Retinal pigment epithelial cell (primary cell): ENCODE measurements around the gene HNF1B.
A peak's percentile ranks its signal among the peaks of the same experiment; 100 is the strongest.

Experiments used
- DNase-seq: peaks from one replicate; pipeline ENCODE4 v3.0.0-alpha.2; 2010; ENCODE audit warnings: low read depth
- H3K4me3 ChIP-seq: 2 replicates; pipeline ENCODE4 v1.5.1; 2011; ENCODE audit warnings: mild to moderate bottlenecking, low read length, control low read depth, moderate library complexity
- TF ChIP-seq, protein P1 (sequence below): conservative IDR thresholded peaks from 2 replicates; pipeline ENCODE4 v1.5.1; 2011; ENCODE audit warnings: low read depth, low read length, control low read depth, inconsistent platforms

Gene HNF1B

GRCh38 chr17:37743612-37743874 lies 1.3 kb downstream of the HNF1B start:
- DNase-seq = no peak
- no peak overlapping the region for H3K4me3 ChIP-seq
- TF ChIP-seq, protein P1, sequence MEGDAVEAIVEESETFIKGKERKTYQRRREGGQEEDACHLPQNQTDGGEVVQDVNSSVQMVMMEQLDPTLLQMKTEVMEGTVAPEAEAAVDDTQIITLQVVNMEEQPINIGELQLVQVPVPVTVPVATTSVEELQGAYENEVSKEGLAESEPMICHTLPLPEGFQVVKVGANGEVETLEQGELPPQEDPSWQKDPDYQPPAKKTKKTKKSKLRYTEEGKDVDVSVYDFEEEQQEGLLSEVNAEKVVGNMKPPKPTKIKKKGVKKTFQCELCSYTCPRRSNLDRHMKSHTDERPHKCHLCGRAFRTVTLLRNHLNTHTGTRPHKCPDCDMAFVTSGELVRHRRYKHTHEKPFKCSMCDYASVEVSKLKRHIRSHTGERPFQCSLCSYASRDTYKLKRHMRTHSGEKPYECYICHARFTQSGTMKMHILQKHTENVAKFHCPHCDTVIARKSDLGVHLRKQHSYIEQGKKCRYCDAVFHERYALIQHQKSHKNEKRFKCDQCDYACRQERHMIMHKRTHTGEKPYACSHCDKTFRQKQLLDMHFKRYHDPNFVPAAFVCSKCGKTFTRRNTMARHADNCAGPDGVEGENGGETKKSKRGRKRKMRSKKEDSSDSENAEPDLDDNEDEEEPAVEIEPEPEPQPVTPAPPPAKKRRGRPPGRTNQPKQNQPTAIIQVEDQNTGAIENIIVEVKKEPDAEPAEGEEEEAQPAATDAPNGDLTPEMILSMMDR = no peak

GRCh38 chr17:37742762-37743611 lies 1.9 kb downstream of the HNF1B start:
- no peak overlapping the region for H3K4me3 ChIP-seq
- TF ChIP-seq, protein P1 = no peak
- DNase-seq = no peak

- no peak for DNase-seq
- TF ChIP-seq, protein P1 = no peak
Measured at GRCh38 chr17:37742116-37742761, 2.6 kb downstream of the HNF1B start.

DNA sequence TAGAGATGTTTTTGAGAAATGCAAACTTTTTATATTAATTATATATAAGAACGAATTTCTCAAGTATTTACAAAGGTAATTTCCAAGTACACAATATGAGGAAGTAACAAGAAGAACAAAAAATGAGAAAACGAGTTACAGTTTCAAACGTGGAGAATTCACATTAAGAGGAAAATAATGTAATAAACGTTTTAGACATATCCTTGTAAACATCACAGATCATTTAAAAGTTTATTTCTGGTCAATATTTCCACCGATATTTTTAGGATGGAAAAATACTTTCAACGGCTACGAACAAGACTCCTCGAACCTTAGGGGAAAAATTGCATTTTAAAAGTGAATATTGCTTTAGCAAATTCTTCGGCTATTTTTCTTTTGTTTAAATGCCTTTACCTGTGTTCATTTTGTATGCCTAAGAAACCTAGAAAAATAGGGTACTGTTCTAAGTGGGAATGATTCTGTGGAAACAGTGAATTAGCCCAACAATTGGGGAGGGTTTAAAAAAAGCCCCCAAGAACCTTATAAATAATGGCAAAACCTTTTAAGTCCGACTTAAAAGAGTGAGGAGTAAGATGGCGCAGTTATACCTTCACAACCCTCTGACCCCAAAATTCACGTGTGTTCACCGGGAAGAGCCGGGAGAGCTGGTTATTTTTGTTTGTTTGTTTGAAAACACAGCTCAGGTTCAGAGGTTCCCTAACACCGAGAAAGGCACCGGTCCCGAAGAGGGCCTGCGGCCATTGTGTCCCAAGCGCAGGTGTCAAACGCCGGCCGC lies 3.3 kb downstream of the HNF1B start:
- TF ChIP-seq, protein P1 = no peak
- no peak for DNase-seq
- no peak overlapping the region for H3K4me3 ChIP-seq

More at GRCh38 chr17:37742116-37742761, 2.6 kb downstream of the HNF1B start:
- peak overlapping the region; percentile 19 for H3K4me3 ChIP-seq

GRCh38 chr17:37740915-37741314 lies 3.9 kb downstream of the HNF1B start:
- no peak for DNase-seq
- TF ChIP-seq, protein P1 = no peak
- H3K4me3 ChIP-seq = no peak overlapping the region

GRCh38 chr17:37737971-37738370 lies 6.9 kb downstream of the HNF1B start:
- TF ChIP-seq, protein P1 = no peak
- H3K4me3 ChIP-seq = no peak overlapping the region
- DNase-seq = no peak
